B cell (primary cell): ENCODE results near the gene TRMU.

Experiments used
- CTCF ChIP-seq: fragments of 200-600 bp; IDR thresholded peaks from one replicate; pipeline ENCODE4 v1.8.0; 2022; ENCODE audit warnings: antibody characterized with exemption, mild to moderate bottlenecking
- EZH2 ChIP-seq: IDR thresholded peaks from 2 replicates; pipeline ENCODE4 v1.6.1; 2012; ENCODE audit warnings: borderline replicate concordance, low read depth, mild to moderate bottlenecking, moderate library complexity, low read length; ENCODE audit not compliant: insufficient read depth, poor library complexity, severe bottlenecking

DNA sequence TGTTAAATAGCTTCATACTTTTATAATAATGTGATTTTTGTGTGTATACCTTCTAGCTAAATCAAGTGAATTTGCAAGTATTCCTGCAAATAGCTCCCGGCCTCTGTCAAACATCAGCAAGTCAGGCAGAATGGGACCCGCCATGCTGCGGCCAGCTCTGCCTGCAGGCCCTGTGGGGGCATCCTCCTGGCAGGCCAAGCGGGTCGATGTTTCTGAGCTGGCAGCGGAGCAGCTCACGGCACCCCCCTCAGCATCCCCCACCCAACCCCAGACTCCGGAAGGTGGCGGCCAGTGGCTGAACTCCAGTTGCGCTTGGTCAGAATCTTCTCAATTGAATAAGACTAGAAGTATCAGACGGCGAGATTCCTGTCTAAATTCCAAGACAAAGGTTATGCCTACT is 19.5 kb upstream of the TRMU start:
- TF ChIP-seq CTCF = no peak
- TF ChIP-seq EZH2 = no peak
